Measurements from ENCODE around the gene LPP. TPM values are rescaled to one million over a fixed set of nuclear protein-coding genes. Genes with fewer than 3 reads are reported as not detected.
A peak's percentile ranks its signal among the peaks of the same experiment; 100 is the strongest.

The LPP gene
- total RNA-seq, 1 donor from 2014 or later = 14.2 TPM

- H3K27me3 ChIP-seq (ENCODE audit: control insufficient read depth, insufficient read depth, low read length) = no peaks in the 10 kb centered on the region
- no peak overlapping the region for H3K4me3 ChIP-seq (ENCODE audit: low read depth, low read length)
- TF ChIP-seq CTCF (IDR thresholded peaks at IDR 0.05; ENCODE audit: insufficient read depth, low read length, severe bottlenecking) = no peak
- FAIRE-seq = no peak
- H3K36me3 ChIP-seq (ENCODE audit: control insufficient read depth, insufficient read depth, low read length) = no peaks in the 10 kb centered on the region
- no peak for DNase-seq (ENCODE audit: low read depth)
Observed at GRCh38 chr3:188728371-188728896, 574.5 kb downstream of the LPP start.

GRCh38 chr3:188729422-188729821 is 575.5 kb downstream of the LPP start:
- Histone ChIP-seq H3K27me3 (ENCODE audit: control insufficient read depth, insufficient read depth, low read length) (no peaks in the 10 kb centered on the region), H3K36me3 (ENCODE audit: control insufficient read depth, insufficient read depth, low read length) (no peaks in the 10 kb centered on the region), H3K4me3 (ENCODE audit: low read depth, low read length) (no peak overlapping the region)
- DNase-seq (ENCODE audit: low read depth) (no peak), FAIRE-seq (no peak)
- no peak for TF ChIP-seq CTCF (IDR thresholded peaks at IDR 0.05; ENCODE audit: insufficient read depth, low read length, severe bottlenecking)

DNA sequence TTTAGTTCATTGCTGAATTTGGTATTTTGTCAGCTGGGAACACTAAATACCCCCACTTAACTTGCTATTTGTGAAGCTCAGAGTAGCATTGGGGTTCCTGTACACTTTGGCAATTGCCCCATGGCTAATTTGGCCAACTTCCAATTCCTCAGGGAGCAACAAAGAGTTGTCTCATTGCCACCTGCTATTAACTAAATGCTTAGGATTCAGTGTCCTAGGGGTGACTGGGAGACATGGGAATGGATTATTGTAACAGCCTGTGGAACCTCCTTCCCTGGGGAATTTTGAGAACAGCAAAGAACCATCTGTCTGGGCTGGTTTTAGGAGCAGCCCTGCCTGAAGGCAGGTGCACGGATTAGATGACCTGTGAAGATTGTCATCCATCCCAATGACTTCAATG is 580.4 kb downstream of the LPP start:
- H3K27me3 ChIP-seq (ENCODE audit: control insufficient read depth, insufficient read depth, low read length) = no peaks in the 10 kb centered on the region
- no peak for DNase-seq (ENCODE audit: low read depth)
- no peak overlapping the region for H3K4me3 ChIP-seq (ENCODE audit: low read depth, low read length)
- no peak for TF ChIP-seq CTCF (IDR thresholded peaks at IDR 0.05; ENCODE audit: insufficient read depth, low read length, severe bottlenecking)
- H3K36me3 ChIP-seq (ENCODE audit: control insufficient read depth, insufficient read depth, low read length) = no peaks in the 10 kb centered on the region
- FAIRE-seq = peak; percentile 52

DNA sequence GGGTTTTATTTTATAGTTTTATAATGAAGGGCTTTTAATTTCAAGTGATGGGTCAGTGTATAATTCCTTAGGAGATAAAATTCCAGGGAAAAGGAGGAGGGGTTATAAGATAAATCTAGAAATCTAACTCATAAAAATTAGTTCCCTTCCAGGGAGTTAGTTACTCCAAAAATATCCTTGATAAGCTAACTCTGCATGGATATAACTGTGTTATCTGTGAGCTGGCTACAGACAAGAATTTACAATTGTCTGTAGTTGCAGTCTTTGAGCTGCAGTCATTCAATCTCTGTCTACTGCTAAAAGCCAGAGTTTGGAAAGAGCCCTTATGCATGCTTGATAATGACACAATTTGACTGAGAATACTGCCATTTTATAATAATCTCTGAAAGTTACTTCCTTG is 585.6 kb downstream of the LPP start:
- Histone ChIP-seq H3K4me3 (ENCODE audit: low read depth, low read length) (no peak overlapping the region), H3K27me3 (ENCODE audit: control insufficient read depth, insufficient read depth, low read length) (no peaks in the 10 kb centered on the region), H3K36me3 (ENCODE audit: control insufficient read depth, insufficient read depth, low read length) (no peaks in the 10 kb centered on the region)
- TF ChIP-seq CTCF (IDR thresholded peaks at IDR 0.05; ENCODE audit: insufficient read depth, low read length, severe bottlenecking) = no peak
- FAIRE-seq = no peak
- no peak for DNase-seq (ENCODE audit: low read depth)

- FAIRE-seq (no peak), DNase-seq (ENCODE audit: low read depth) (no peak)
- H3K36me3 ChIP-seq (ENCODE audit: control insufficient read depth, insufficient read depth, low read length) = no peaks in the 10 kb centered on the region
- TF ChIP-seq CTCF (IDR thresholded peaks at IDR 0.05; ENCODE audit: insufficient read depth, low read length, severe bottlenecking) = no peak
- H3K27me3 ChIP-seq (ENCODE audit: control insufficient read depth, insufficient read depth, low read length) = no peaks in the 10 kb centered on the region
- H3K4me3 ChIP-seq (ENCODE audit: low read depth, low read length) = no peak overlapping the region
Observed at GRCh38 chr3:188740010-188740409, 586.1 kb downstream of the LPP start.
